Naive thymus-derived CD4-positive, alpha-beta T cell (primary cell): Measurements from ENCODE around the gene DAPK1. TPM values are rescaled to one million over a fixed set of nuclear protein-coding genes. Genes with fewer than 3 reads are reported as not detected.

Experiments used
- ATAC-seq: fragments of 150-1000 bp; cut with Tn5 transposase; 2 replicates; pipeline ENCODE4 v1.10.0; 2021; ENCODE audit warnings: mild to moderate bottlenecking, moderate library complexity
- CTCF ChIA-PET: fragments of 350-600 bp; sonication (Branson Sonifier 250); formaldehyde crosslinking; loops from one replicate; lab custom pipeline; 2021; ENCODE audit warnings: antibody characterized with exemption; lab: Charles Lee
- POLR2A ChIA-PET: fragments of 350-600 bp; sonication (Branson Sonifier 250); formaldehyde crosslinking; loops from one replicate; lab custom pipeline; 2021; ENCODE audit warnings: antibody characterized with exemption, inconsistent platforms; lab: Charles Lee
- DNase-seq, 9 donors: peaks; one replicate each; pipeline versions ENCODE4 v3.0.0 to v3.0.0-alpha.2; 2020 to 2022; ENCODE audit warnings: mixed read lengths in 1 of 9
- H3K27ac ChIP-seq: one replicate; pipeline ENCODE4 v1.7.0; 2013; ENCODE audit warnings: mild to moderate bottlenecking, low read depth, low read length, moderate library complexity
- H3K27me3 ChIP-seq, 2 donors: one replicate each; pipeline ENCODE4 v1.7.0; 2013; ENCODE audit warnings: low read length in 2 of 2, mild to moderate bottlenecking in 2 of 2, moderate library complexity in 2 of 2; ENCODE audit not compliant: control insufficient read depth in 2 of 2, insufficient read depth in 2 of 2
- H3K36me3 ChIP-seq, 3 experiments: 1 replicate in 2 of 3; 2 replicates in 1 of 3; pipeline ENCODE4 v1.7.0; 2013; ENCODE audit warnings: low read length in 3 of 3, mild to moderate bottlenecking in 3 of 3, moderate library complexity in 1 of 3; ENCODE audit not compliant: insufficient read depth in 3 of 3, control insufficient read depth in 2 of 3
- H3K4me1 ChIP-seq, 2 donors: one replicate each; pipeline ENCODE4 v1.7.0; 2013; ENCODE audit warnings: low read length in 2 of 2, mild to moderate bottlenecking in 2 of 2, moderate library complexity in 1 of 2; ENCODE audit not compliant: control insufficient read depth in 2 of 2, insufficient read depth in 2 of 2
- H3K4me3 ChIP-seq: 2 replicates; pipeline ENCODE4 v1.7.0; 2013; ENCODE audit warnings: mild to moderate bottlenecking, low read length
- H3K9me3 ChIP-seq, 3 experiments: 1 replicate in 2 of 3; 2 replicates in 1 of 3; pipeline ENCODE4 v1.7.0; 2013; ENCODE audit warnings: low read length in 3 of 3; ENCODE audit not compliant: control insufficient read depth in 2 of 3
- H3K27ac Mint-ChIP-seq, 9 donors: one replicate each; pipeline ENCODE4 v1.8.0; 2020 to 2022; ENCODE audit warnings: mixed read lengths in 9 of 9, mild to moderate bottlenecking in 8 of 9, moderate library complexity in 5 of 9, inconsistent platforms in 2 of 9
- H3K27me3 Mint-ChIP-seq, 5 donors: one replicate each; pipeline ENCODE4 v1.8.0; 2021 to 2022; ENCODE audit warnings: mixed read lengths in 5 of 5, mild to moderate bottlenecking in 1 of 5
- H3K36me3 Mint-ChIP-seq, 5 donors: one replicate each; pipeline ENCODE4 v1.8.0; 2020 to 2022; ENCODE audit warnings: mixed read lengths in 5 of 5, mild to moderate bottlenecking in 3 of 5, inconsistent platforms in 1 of 5
- H3K4me1 Mint-ChIP-seq, 7 donors: one replicate each; pipeline ENCODE4 v1.8.0; 2020 to 2022; ENCODE audit warnings: mixed read lengths in 7 of 7, mild to moderate bottlenecking in 3 of 7, inconsistent platforms in 1 of 7
- H3K4me3 Mint-ChIP-seq, 10 donors: one replicate each; pipeline ENCODE4 v1.8.0; 2020 to 2022; ENCODE audit warnings: mild to moderate bottlenecking in 10 of 10, mixed read lengths in 10 of 10, moderate library complexity in 6 of 10, inconsistent platforms in 2 of 10
- H3K9me3 Mint-ChIP-seq, 11 donors: one replicate each; pipeline ENCODE4 v1.8.0; 2020 to 2022; ENCODE audit warnings: mixed read lengths in 11 of 11, mild to moderate bottlenecking in 4 of 11, inconsistent platforms in 1 of 11, moderate library complexity in 1 of 11
- intact Hi-C, 2 donors: fragments of 100-400 bp; cut with micrococcal nuclease; formaldehyde crosslinking; loops; one replicate each; pipeline ENCODE4 v1.15.1; 2023
- polyA plus RNA-seq, 2 donors: library from polyadenylated mRNA; unstranded; fragments of 300-500 nt; fragmentation: Illumina TruSeq; gene quantifications; one replicate each; pipeline ENCODE4 v1.2.3, GENCODE V29; 2021
- total RNA-seq, 6 experiments: library from RNA in 5 of 6; stranded (reverse) in 5 of 6; gene quantifications; 1 replicate in 5 of 6; 2 replicates in 1 of 6; pipeline ENCODE4 v1.2.3 and lab custom pipeline; 2021 to 2026

The DAPK1 gene
- total and polyA plus RNA-seq, 7 experiments from 2014 or later: 0.20 to 44.8 (median 1.9) TPM

DNA sequence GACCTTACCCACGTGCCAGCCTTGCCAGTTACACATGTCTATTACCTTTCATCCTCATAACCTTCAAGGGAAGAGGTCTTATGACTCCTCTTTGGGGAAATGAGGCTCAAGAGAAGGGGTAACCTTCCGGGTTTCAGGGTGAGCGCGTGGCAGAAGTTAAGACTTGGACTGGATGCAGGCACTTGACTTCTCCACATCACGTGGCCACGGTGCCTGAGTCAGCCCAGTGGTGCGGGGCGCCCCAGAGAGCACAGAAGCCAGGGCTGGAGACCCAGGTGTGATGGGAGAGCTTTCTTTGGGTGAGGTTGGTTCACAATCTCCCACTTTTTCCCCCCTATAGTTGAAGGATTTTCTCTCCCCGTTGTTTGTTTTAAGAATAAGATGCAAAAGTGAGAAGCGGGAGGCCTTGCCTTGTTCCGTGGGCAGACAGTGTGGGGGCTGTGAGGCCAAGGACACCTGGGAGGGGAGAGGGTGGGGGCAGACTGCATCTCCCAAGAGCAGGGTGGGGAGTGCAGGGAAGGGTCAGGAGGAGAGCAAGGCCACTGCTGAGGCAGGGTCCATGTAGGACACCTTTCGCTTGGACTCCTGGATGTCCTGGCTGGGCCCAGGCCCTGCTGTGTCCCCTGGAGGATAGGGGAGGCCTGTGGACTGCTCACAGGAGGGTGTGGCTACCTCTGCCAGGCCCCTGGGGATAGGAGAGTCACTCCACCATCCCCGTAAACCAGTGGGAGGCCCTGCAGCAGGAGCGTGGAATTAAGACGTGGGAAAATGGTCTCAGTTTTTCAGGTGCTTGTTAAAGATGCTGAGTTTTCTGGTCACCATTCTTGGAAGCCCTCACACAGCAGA lies 138.2 kb downstream of the DAPK1 start:
- H3K27ac ChIP-seq: no peak overlapping the region
- no peaks in the 10 kb centered on the region for H3K9me3 Mint-ChIP-seq
- H3K27ac Mint-ChIP-seq: no peak overlapping the region
- H3K36me3 ChIP-seq: no peaks in the 10 kb centered on the region
- peaks cover 0 to 5% (median 0%) of the 10 kb centered on the region in 7 donors for H3K4me1 Mint-ChIP-seq
- no peaks in the 10 kb centered on the region for H3K9me3 ChIP-seq
- intact Hi-C loops: no loop called here
- ChIA-PET POLR2A (interaction anchor here (0.8 kb wide), 1 partner anchor 22 kb away, joined by 6 read pairs; no protein-coding TSS in a partner anchor), CTCF (no interaction called here)
- no peak overlapping the region for H3K4me3 ChIP-seq
- H3K27me3 ChIP-seq: no peaks in the 10 kb centered on the region
- no peak overlapping the region for H3K4me3 Mint-ChIP-seq
- H3K36me3 Mint-ChIP-seq: no peaks in the 10 kb centered on the region
- peaks cover 0 to 1% (median 0%) of the 10 kb centered on the region in 5 donors for H3K27me3 Mint-ChIP-seq
- H3K4me1 ChIP-seq: no peaks in the 10 kb centered on the region
- ATAC-seq: no peak
- no peak for DNase-seq

DNA sequence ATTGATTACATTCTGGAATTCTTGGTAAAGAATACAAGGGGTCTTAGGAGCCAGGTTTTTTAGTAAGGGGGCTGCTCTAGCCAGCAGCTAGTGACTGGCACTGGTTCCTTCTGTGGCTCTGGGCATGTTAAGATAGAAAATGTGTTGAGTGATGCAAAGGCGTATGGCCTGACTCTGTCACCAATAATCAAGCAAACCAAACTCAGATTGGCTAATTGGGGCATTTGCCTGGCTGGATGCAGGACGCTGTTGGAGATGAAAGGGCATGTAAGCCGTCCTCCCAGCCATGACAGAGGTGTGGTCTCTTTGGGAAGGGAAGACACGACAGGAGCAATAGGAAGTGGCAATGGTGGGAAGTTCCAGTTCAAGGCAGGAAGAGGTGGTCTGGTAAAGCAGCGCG lies 140.6 kb downstream of the DAPK1 start:
- Histone ChIP-seq H3K9me3 (no peaks in the 10 kb centered on the region), H3K27me3 (no peaks in the 10 kb centered on the region), H3K4me3 (no peak overlapping the region), H3K4me1 (no peaks in the 10 kb centered on the region), H3K36me3 (no peaks in the 10 kb centered on the region), H3K27ac (no peak overlapping the region)
- Mint-ChIP-seq H3K27me3 (peaks cover 0 to 1% (median 0%) of the 10 kb centered on the region in 5 donors), H3K36me3 (no peaks in the 10 kb centered on the region), H3K27ac (no peak overlapping the region), H3K9me3 (no peaks in the 10 kb centered on the region), H3K4me1 (peaks cover 3 to 14% (median 8%) of the 10 kb centered on the region in 7 donors), H3K4me3 (no peak overlapping the region)
- ATAC-seq (no peak), DNase-seq (no peak)
- ChIA-PET POLR2A (no interaction called here), CTCF (no interaction called here)
- intact Hi-C loops: no loop called here

DNA sequence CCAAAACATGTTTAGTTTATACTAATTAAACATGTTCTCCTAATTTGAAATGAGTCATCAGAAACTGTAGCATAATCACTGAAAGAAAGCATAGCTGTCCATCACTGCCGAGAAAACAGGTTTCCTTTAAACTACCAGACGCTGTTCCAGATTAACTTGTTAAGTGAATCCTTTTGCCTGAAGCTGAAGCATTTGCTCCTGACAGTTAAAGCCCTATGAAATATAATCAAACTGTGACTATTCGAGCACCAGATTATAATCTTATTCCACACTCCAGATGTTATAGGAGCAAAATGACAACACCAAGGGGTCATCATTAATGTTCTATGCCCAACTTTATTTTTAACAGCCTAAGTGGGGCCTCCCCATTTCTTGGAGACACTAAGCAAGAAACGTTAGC lies 142.3 kb downstream of the DAPK1 start:
- Mint-ChIP-seq H3K4me3 (no peak overlapping the region), H3K36me3 (peaks cover 0 to 4% (median 0%) of the 10 kb centered on the region in 5 donors), H3K9me3 (no peaks in the 10 kb centered on the region), H3K27ac (no peak overlapping the region), H3K27me3 (peaks cover 0 to 5% (median 0%) of the 10 kb centered on the region in 5 donors), H3K4me1 (peaks cover 3 to 15% (median 8%) of the 10 kb centered on the region in 7 donors)
- ATAC-seq (no peak), DNase-seq (no peak)
- ChIA-PET CTCF (no interaction called here), POLR2A (no interaction called here)
- H3K27ac ChIP-seq: no peak overlapping the region
- no peaks in the 10 kb centered on the region for H3K4me1 ChIP-seq
- intact Hi-C loops: no loop called here
- H3K4me3 ChIP-seq: no peak overlapping the region
- no peaks in the 10 kb centered on the region for H3K9me3 ChIP-seq
- H3K27me3 ChIP-seq: no peaks in the 10 kb centered on the region
- no peaks in the 10 kb centered on the region for H3K36me3 ChIP-seq

DNA sequence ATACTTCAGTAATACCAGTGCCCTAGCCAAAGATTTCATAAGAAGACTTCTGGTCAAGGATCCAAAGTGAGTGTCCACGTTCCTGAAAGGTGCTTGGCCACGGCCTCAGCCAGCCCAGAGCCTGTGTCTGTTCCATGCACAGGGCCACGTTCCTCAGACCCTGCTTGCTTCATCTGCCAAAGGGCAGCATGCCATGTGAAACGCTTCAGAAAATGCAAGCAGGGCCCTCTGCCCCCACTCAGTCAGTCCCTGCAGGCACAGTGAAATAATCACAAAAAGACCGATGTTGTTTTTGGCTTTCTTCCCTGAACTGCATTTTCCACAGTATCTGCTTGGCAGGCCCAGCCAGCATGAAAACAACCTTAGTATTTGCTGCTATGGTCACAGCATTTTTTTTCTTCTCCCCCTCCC lies 142.7 kb downstream of the DAPK1 start:
- Histone ChIP-seq H3K36me3 (no peaks in the 10 kb centered on the region), H3K27me3 (no peaks in the 10 kb centered on the region), H3K9me3 (no peaks in the 10 kb centered on the region), H3K27ac (no peak overlapping the region), H3K4me3 (no peak overlapping the region), H3K4me1 (no peaks in the 10 kb centered on the region)
- Mint-ChIP-seq H3K27ac (no peak overlapping the region), H3K27me3 (peaks cover 0 to 5% (median 0%) of the 10 kb centered on the region in 5 donors), H3K4me3 (no peak overlapping the region), H3K36me3 (peaks cover 0 to 4% (median 0%) of the 10 kb centered on the region in 5 donors), H3K9me3 (no peaks in the 10 kb centered on the region), H3K4me1 (peaks cover 3 to 15% (median 8%) of the 10 kb centered on the region in 7 donors)
- ChIA-PET CTCF (no interaction called here), POLR2A (no interaction called here)
- no peak for DNase-seq
- ATAC-seq: no peak
- intact Hi-C loops: no loop called here

DNA sequence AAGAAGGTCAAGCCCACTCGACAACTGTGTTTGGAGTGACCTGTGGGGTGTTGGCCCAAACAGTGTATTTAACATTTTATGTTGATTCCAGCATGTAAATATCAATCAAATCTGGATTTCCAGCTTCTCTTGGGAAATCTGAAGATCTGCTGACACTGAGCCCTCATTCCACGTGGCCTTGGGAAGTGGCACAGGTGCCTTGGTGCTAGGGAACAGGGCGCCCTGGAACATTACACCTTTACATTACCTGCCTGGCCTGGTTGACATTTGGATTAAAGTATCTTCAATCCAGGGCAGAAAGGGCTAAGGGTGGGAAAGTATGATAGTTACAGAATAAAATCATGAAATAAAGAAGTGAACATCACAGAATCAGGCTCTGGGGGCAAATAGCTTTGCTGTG lies 143.4 kb downstream of the DAPK1 start:
- CTCF ChIA-PET: no interaction called here
- Histone ChIP-seq H3K9me3 (no peaks in the 10 kb centered on the region), H3K27me3 (no peaks in the 10 kb centered on the region), H3K36me3 (no peaks in the 10 kb centered on the region), H3K4me1 (no peaks in the 10 kb centered on the region), H3K4me3 (no peak overlapping the region), H3K27ac (no peak overlapping the region)
- peaks cover 0 to 4% (median 0%) of the 10 kb centered on the region in 5 donors for H3K36me3 Mint-ChIP-seq
- H3K9me3 Mint-ChIP-seq: no peaks in the 10 kb centered on the region
- intact Hi-C loops: no loop called here
- ATAC-seq: no peak
- no peak overlapping the region for H3K27ac Mint-ChIP-seq
- POLR2A ChIA-PET: no interaction called here
- peaks cover 0 to 8% (median 0%) of the 10 kb centered on the region in 5 donors for H3K27me3 Mint-ChIP-seq
- peaks cover 3 to 15% (median 8%) of the 10 kb centered on the region in 7 donors for H3K4me1 Mint-ChIP-seq
- no peak for DNase-seq
- no peak overlapping the region for H3K4me3 Mint-ChIP-seq

DNA sequence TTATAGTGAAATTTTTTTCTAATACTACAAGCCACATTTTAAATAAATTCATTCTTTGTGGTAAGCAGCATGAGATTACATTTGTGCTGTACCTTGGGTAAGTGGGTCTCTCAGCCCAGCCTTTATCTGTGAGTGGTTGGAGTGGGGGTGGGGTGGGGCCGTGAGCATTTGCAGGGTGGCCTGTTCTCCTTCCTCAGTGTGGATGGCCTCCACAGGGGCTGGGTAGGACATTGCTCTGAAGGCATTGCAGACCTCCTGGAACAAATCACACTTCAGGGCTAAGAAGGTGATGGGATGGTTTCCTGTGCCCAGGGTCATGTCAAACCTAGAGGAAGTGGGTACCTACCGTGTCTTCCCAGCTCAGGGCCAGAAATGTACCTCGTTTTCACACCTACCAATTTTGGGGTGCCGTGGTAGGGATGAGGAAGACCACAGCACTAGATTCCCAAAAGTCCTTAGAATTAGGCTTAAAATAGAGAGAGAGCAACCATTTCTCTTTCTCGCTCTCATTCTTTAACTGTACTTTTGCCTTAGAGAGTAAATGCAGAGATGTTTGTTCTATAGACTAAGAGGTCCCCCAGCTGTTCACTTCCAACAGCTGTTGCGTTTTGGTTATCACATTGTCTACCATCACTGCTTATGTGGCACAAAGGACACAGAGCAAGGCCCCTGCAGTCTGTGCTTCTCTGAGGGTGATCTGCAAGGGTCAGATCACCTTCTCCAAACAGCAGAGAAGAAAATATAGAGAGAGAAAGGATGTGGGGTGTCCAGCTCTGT lies 144.9 kb downstream of the DAPK1 start:
- H3K36me3 Mint-ChIP-seq: peaks cover 0 to 4% (median 0%) of the 10 kb centered on the region in 5 donors
- intact Hi-C loops: no loop called here

More for the DNA sequence above, 144.9 kb downstream of the DAPK1 start:
- H3K9me3 ChIP-seq: no peaks in the 10 kb centered on the region
- Mint-ChIP-seq H3K9me3 (no peaks in the 10 kb centered on the region), H3K27ac (no peak overlapping the region), H3K27me3 (peaks cover 0 to 11% (median 0%) of the 10 kb centered on the region in 5 donors), H3K4me1 (peaks cover 3 to 15% (median 8%) of the 10 kb centered on the region in 7 donors), H3K4me3 (no peak overlapping the region)
- ATAC-seq (no peak), DNase-seq (no peak)
- H3K36me3 ChIP-seq: no peaks in the 10 kb centered on the region
- no peak overlapping the region for H3K27ac ChIP-seq
- no peaks in the 10 kb centered on the region for H3K27me3 ChIP-seq
- POLR2A ChIA-PET: no interaction called here
- H3K4me3 ChIP-seq: no peak overlapping the region
- CTCF ChIA-PET: no interaction called here
- H3K4me1 ChIP-seq: no peaks in the 10 kb centered on the region
